GM10847 (cell line): ENCODE results near the gene C14orf180.

Source experiments
- POLR2A ChIP-seq: IDR thresholded peaks from 2 replicates; pipeline ENCODE4 v1.6.1; 2011; ENCODE audit not compliant: insufficient read length; ENCODE audit errors: extremely low read depth

C14orf180 gene

DNA sequence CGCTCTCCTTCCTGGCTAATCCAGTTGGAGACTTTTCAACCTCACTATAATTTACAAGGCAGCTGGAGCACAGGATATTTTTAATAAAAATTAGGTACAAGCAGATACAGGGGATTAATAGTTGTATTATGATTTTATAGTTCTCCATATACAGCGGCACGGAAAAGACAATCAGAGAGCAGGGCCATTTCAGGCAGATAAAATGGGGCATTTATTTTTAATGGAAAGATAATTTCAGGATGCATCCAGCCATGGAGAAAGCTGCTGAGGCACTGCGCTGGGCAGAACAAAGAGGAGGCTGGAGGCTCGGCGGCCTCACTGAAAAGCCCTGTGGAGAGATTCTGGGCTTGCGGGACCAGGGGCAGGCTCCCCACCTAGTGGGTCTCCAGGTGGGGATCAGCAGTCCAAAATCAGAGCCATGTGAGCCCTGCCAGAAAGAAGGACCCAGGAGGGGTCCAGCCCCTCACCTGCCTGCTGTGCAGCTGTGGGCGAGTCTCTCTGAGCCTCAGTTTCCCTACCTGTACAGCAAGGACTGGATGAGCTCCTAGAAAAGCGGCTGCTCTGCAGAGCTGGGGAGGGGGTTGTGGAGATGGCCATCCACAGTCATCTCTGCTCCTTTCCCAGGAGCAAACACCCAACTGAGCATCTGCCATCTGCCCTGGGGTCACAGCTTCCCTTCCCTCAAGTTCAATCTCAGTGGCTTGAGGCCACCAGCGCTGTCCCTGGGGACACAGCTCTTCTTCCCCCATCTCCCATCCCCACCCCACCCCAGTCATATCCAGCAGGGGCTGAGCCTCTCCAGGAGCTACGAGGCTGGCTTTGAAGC, 23.9 kb upstream of the C14orf180 start:
- TF ChIP-seq POLR2A: no peak

- TF ChIP-seq POLR2A: no peak
Observed at GRCh38 chr14:104556256-104557021, 23.1 kb upstream of the C14orf180 start.

GRCh38 chr14:104557086-104557485, 22.5 kb upstream of the C14orf180 start:
- TF ChIP-seq POLR2A: no peak

DNA sequence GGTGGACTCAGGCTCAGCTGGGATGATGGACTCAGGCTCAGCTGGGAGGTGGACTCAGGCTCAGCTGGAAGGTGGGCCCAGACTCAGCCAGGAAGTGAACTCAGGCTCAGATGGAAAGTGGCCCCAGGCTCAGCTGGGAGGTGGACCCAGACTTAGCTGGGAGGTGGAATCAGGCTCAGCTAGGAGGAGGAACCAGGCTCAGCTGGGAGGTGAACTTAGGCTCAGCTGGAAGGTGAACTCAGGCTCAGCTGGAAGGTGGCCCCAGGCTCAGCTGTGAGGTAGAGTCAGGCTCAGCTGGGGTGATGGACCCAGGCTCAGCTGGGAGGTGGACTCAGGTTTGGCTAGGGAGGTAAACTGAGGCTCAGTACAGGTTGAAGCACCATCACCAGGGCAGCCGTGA, 21.8 kb upstream of the C14orf180 start:
- TF ChIP-seq POLR2A: no peak

- TF ChIP-seq POLR2A: no peak
Observed at GRCh38 chr14:104558231-104559027, 21.1 kb upstream of the C14orf180 start.

DNA sequence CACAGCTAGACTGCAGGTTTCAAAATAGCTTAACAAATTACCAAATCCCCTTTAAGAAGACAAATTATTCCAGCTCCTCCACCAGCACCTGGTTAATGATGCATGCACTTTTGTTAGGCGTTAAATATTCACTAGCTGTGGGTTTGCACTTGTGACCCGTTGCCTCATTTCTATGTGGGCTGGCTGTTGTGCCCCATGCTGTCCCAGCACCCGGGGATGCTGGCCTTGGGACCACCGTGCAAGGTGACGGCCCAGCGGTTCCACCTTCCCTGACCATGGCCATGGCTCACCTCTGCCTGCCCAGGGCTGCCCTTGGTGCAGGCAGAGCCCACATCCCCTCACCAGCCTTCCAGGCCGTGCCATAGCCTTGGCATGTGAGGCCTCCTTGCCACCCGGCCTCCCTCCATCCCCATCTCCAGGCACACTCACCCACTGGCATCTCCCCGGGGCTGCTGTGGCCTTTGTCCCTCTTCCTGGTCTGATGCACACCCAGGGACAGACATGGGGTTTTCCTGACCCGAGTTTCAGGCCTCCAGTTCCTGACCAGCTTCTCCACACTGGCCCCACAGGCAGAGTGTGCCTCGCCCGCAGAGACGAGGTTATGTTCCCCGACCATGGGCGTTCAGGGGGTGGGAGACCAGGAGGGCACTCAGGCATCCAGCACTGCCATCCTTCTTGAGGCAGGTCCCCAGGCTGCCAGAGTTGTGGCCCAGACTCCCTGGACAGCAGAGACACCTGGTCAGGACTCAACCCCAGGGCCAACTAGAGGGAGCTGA, 20.3 kb upstream of the C14orf180 start:
- no peak for TF ChIP-seq POLR2A

GRCh38 chr14:104559804-104560585, 19.6 kb upstream of the C14orf180 start:
- no peak for TF ChIP-seq POLR2A

- TF ChIP-seq POLR2A: no peak
Observed at GRCh38 chr14:104560586-104560945, 19.0 kb upstream of the C14orf180 start.

- no peak for TF ChIP-seq POLR2A
Observed at GRCh38 chr14:104561124-104561557, 18.4 kb upstream of the C14orf180 start.

DNA sequence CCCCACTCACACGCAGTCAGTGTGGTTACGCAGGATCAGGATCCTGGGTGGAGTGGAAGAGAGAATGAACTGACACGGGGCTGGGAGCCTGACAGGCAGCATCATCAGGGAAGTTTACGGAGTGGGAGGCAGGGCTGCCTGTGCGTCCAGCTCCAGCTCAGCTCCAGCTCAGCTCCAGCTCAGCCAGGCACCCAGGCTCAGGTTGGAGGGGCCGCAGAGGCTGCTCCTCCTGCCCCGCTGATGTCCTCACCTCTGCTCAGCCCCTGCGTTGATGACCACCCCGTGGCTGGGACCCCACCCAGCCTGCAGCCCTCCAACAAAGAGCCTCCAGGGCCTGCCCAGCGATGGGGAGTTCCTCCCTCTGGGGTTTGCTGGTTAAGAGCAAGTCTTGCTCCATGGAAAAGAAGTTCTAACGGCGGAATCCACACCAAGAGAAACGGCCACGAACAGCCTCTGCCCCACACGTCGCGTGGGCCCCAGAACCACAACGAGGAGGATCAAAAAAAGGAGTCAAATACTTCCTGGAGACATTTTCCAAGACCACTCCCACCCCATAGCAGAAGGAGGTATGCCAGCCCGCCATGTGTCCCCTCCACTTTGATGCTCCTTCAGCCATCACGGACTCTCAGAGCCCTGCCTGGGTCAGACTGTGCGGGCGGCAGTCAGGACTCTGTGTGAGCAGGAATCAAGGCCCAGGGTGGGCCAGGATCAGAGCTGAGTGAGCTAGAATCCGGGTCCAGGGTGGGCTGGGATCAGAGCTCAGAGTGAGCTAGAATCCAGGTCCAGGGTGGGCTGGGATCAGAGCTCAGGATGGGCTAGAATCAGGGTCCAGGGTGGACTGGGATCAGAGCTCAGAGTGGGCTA, 17.7 kb upstream of the C14orf180 start:
- TF ChIP-seq POLR2A: no peak

DNA sequence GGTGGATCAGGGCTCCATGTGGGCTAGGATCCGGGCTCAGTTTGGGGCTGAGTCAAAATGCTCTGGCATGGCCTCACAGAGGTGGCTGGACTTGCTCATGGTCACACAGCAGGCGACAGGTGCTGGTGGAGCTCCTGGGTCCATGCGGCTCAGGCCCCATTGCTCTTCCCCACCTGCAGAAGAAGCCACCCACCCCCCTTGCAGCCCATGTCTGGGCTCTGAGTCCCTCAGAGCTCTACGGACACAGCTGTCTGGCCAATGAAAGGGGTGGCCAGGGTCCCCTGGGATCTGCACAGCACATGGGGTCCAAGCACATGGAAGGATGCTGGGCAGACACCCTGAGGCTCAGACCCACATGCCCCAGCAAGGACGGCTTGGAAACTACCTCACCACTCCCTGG, 17.0 kb upstream of the C14orf180 start:
- no peak for TF ChIP-seq POLR2A

DNA sequence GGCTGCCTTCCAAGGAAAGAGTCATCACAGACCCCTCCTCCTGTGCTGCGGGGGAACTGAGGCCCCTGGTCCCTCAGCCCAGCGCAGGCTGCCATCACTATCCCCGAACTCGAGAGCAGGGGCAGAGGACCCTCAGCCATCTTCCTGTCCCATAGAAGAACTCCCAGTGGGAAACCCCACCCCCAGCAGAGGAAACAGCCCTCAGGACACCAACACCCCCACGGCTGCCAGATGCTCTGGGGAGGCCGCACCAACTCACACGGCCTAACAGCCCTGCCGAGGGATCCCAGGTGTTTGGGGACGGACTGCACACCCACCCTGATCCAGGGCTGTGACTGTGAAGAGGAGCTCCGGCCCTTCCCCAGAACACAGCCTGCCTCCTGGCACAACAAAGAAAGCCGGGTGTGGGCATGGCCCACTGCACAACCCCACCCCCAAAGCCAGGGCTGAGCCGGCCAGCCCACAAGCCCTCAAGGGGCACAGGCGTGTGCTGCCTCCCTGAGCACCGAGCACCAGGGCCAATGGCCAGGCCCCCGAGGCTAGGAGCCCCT, 16.3 kb upstream of the C14orf180 start:
- TF ChIP-seq POLR2A: no peak

GRCh38 chr14:104563742-104564615, 15.6 kb upstream of the C14orf180 start:
- TF ChIP-seq POLR2A: no peak
